ENCODE data around the gene RWDD4. TPM values are rescaled to one million over a fixed set of nuclear protein-coding genes. Genes with fewer than 3 reads are reported as not detected.

The RWDD4 gene
- total RNA-seq (10 to 100 TPM; 12.9 to 18.9 TPM), polyA plus RNA-seq (10 to 100 TPM; 18.6 to 19.1 (median 19.0) TPM), total RNA-seq (8.4 to 31.0 (median 17.1) reads per million in 6 experiments)

DNA sequence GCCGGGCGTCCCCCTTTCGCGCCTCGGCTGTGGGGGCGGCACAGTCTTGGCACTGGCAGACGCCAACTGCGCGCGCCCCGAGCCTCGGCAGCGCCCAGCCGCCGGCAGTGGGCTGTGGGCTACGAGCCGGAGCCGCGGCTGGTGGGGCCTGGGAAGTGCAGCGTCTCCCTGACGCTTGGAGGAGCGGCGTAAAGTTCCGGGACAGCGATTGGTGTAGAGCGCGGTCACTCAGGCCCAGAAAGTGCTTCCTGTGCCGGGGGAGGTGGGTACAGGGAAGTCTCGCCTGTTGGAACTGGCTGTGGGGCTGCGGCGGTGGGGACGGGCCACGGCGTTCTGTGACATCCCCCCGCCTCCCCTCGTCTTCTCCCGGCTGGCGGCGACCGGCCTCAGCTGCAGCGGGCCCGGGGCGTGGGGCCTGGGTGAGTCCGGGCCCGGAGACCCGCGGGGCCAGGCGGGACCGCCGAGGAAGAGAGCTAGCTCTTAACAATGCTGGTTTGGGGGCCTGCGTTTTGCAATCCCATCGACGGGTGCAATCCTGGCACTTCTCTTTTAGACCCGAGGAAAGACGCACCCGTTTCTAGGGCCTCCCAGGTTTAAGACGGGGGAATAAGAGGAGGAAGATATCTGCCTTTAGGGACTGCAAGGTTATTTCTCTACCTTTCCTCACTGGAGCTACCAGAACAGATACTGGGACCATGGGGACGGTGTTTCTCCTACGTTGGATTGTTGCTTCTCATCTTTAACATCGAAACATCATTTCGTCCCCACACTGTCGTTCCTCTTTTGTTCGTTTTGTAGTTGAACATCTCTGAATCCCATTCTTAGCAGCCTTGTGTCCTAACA is at the start of gene RWDD4, which contains the start of gene TRAPPC11:
TSS of gene RWDD4 (minus strand) at position 157 of the 843 bp plus-strand sequence. CDS start 233 bp downstream, outside the sequence.
TSS of gene TRAPPC11 (plus strand) at position 265 of the 843 bp plus-strand sequence. CDS start 4,575 bp downstream, outside the sequence.
- H3K36me3 Mint-ChIP-seq, result peaks cover 0 to 9% (median 4%) of the 10 kb centered on the region in 3 donors
- H3K4me1 Mint-ChIP-seq, result peaks cover 25 to 54% (median 47%) of the 10 kb centered on the region in 4 donors
- peak within 1 kb of the TSS; percentile 91 to 99 (median 96) for H3K27ac Mint-ChIP-seq
- DNase-seq (peak; percentile 89 to 99 (median 96)), ATAC-seq (peak; percentile 97)
- POLR2A ChIA-PET, result interaction anchor here (1.0 to 1.6 kb wide), 7 partner anchors 10 to 741 kb away, joined by 3 to 9 read pairs (median 6); partner anchors contain the start of gene CDKN2AIP
- no peaks in the 10 kb centered on the region for H3K9me3 Mint-ChIP-seq
- no peaks in the 10 kb centered on the region for H3K27me3 Mint-ChIP-seq
- H3K4me3 Mint-ChIP-seq, result peak within 1 kb of the TSS; percentile 89 to 97 (median 92)

- H3K4me3 Mint-ChIP-seq, result no peak overlapping the region
- POLR2A ChIA-PET, result interaction anchor here (0.7 kb wide), 1 partner anchor 11 kb away, joined by 4 read pairs; no protein-coding TSS in a partner anchor
- no peaks in the 10 kb centered on the region for H3K9me3 Mint-ChIP-seq
These were observed 43.5 kb upstream of the RWDD4 start for GRCh38 chr4:183702492-183702891.

GRCh38 chr4:183700407-183700806 is 41.4 kb upstream of the RWDD4 start:
- no peak overlapping the region for H3K27ac Mint-ChIP-seq
- POLR2A ChIA-PET, result no interaction called here

More at GRCh38 chr4:183702492-183702891, 43.5 kb upstream of the RWDD4 start:
- peaks cover 0 to 9% (median 0%) of the 10 kb centered on the region in 4 donors for H3K4me1 Mint-ChIP-seq
- peak overlapping the region in 2 of 10 donors; percentile 18 to 43 for H3K27ac Mint-ChIP-seq
- H3K27me3 Mint-ChIP-seq, result no peaks in the 10 kb centered on the region
- ATAC-seq, result no peak
- no peak for DNase-seq
- peaks cover 13 to 91% (median 46%) of the 10 kb centered on the region in 3 donors for H3K36me3 Mint-ChIP-seq

GRCh38 chr4:183698909-183699308 is 39.9 kb upstream of the RWDD4 start:
- no peak overlapping the region for H3K4me3 Mint-ChIP-seq
- no peak for ATAC-seq
- H3K27ac Mint-ChIP-seq, result peak overlapping the region in 1 of 10 donors; percentile 23
- peaks cover 13 to 93% (median 51%) of the 10 kb centered on the region in 3 donors for H3K36me3 Mint-ChIP-seq
- no peaks in the 10 kb centered on the region for H3K27me3 Mint-ChIP-seq
- H3K9me3 Mint-ChIP-seq, result no peaks in the 10 kb centered on the region
- peaks cover 0 to 7% (median under 1%) of the 10 kb centered on the region in 4 donors for H3K4me1 Mint-ChIP-seq
- no peak for DNase-seq
- POLR2A ChIA-PET, result no interaction called here

More at GRCh38 chr4:183700407-183700806, 41.4 kb upstream of the RWDD4 start:
- ATAC-seq, result no peak
- no peak for DNase-seq
- Mint-ChIP-seq H3K4me1 (peaks cover 0 to 7% (median under 1%) of the 10 kb centered on the region in 4 donors), H3K36me3 (peaks cover 13 to 94% (median 53%) of the 10 kb centered on the region in 3 donors), H3K27me3 (no peaks in the 10 kb centered on the region), H3K9me3 (no peaks in the 10 kb centered on the region), H3K4me3 (no peak overlapping the region)

GRCh38 chr4:183691897-183692296 is 32.9 kb upstream of the RWDD4 start:
- Mint-ChIP-seq H3K9me3 (no peaks in the 10 kb centered on the region), H3K4me3 (no peak overlapping the region), H3K27ac (no peak overlapping the region), H3K27me3 (no peaks in the 10 kb centered on the region), H3K4me1 (peaks cover 0 to 11% (median 6%) of the 10 kb centered on the region in 4 donors), H3K36me3 (peaks cover 20 to 83% (median 24%) of the 10 kb centered on the region in 3 donors)
- DNase-seq (no peak), ATAC-seq (no peak)
- POLR2A ChIA-PET, result interaction anchor here (0.7 kb wide), 1 partner anchor 1451 kb away, joined by 3 read pairs; the partner anchor contains the start of gene SLC25A4

- POLR2A ChIA-PET, result interaction anchor here (0.6 kb wide), 1 partner anchor 11 kb away, joined by 4 read pairs; no protein-coding TSS in a partner anchor
- Mint-ChIP-seq H3K4me3 (no peak overlapping the region), H3K27ac (peak overlapping the region in 2 of 10 donors; percentile 4 to 56), H3K27me3 (no peaks in the 10 kb centered on the region), H3K9me3 (no peaks in the 10 kb centered on the region), H3K36me3 (peaks cover 20 to 83% (median 26%) of the 10 kb centered on the region in 3 donors), H3K4me1 (peaks cover 0 to 11% (median 5%) of the 10 kb centered on the region in 4 donors)
- ATAC-seq (no peak), DNase-seq (no peak)
These were observed 32.0 kb upstream of the RWDD4 start for GRCh38 chr4:183691006-183691405.

- peaks cover 0 to 11% (median 5%) of the 10 kb centered on the region in 4 donors for H3K4me1 Mint-ChIP-seq
- POLR2A ChIA-PET, result no interaction called here
- no peaks in the 10 kb centered on the region for H3K27me3 Mint-ChIP-seq
- H3K36me3 Mint-ChIP-seq, result peaks cover 15 to 85% (median 24%) of the 10 kb centered on the region in 3 donors
- no peaks in the 10 kb centered on the region for H3K9me3 Mint-ChIP-seq
- DNase-seq (no peak), ATAC-seq (no peak)
- H3K4me3 Mint-ChIP-seq, result no peak overlapping the region
- H3K27ac Mint-ChIP-seq, result peak overlapping the region in 2 of 10 donors; percentile 11 to 34
These were observed 29.2 kb upstream of the RWDD4 start for GRCh38 chr4:183688216-183688615.

GRCh38 chr4:183686461-183686860 is 27.5 kb upstream of the RWDD4 start:
- Mint-ChIP-seq H3K36me3 (peaks cover 10 to 83% (median 19%) of the 10 kb centered on the region in 3 donors), H3K27me3 (no peaks in the 10 kb centered on the region), H3K4me1 (peaks cover 0 to 11% (median 4%) of the 10 kb centered on the region in 4 donors), H3K9me3 (no peaks in the 10 kb centered on the region), H3K27ac (no peak overlapping the region), H3K4me3 (no peak overlapping the region)
- POLR2A ChIA-PET, result no interaction called here
- ATAC-seq (no peak), DNase-seq (no peak)

DNA sequence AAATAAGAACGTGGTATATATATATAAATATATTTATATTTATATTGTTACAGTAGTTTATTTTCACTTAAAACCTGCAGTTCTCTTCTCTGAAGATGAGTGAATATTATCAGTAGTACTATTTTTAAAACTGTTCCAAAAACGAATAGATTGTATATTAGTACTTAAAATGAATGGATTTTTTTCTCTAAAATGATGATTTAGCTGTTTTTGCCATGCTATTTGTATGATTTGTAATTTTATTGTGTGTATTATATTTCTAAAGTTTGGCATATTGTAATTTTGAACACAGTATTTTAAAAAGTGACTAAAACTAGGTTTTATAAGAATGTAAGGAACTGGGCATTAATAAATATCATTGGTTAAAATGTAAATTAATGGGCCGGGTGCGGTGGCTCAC is 22.1 kb upstream of the RWDD4 start:
- no peak overlapping the region for H3K27ac Mint-ChIP-seq
- DNase-seq, result no peak
- no peak overlapping the region for H3K4me3 Mint-ChIP-seq
- POLR2A ChIA-PET, result no interaction called here
- H3K36me3 Mint-ChIP-seq, result peaks cover 0 to 87% (median 25%) of the 10 kb centered on the region in 3 donors
- peaks cover 0 to 2% (median 0%) of the 10 kb centered on the region in 4 donors for H3K4me1 Mint-ChIP-seq
- no peak for ATAC-seq
- H3K9me3 Mint-ChIP-seq, result no peaks in the 10 kb centered on the region
- H3K27me3 Mint-ChIP-seq, result no peaks in the 10 kb centered on the region

GRCh38 chr4:183675625-183676024 is 16.6 kb upstream of the RWDD4 start:
- no peak for DNase-seq
- Mint-ChIP-seq H3K4me1 (peaks cover 2 to 10% (median 3%) of the 10 kb centered on the region in 4 donors), H3K27ac (no peak overlapping the region), H3K9me3 (no peaks in the 10 kb centered on the region), H3K27me3 (no peaks in the 10 kb centered on the region), H3K4me3 (no peak overlapping the region), H3K36me3 (peaks cover 0 to 82% (median 20%) of the 10 kb centered on the region in 3 donors)
- ATAC-seq, result no peak
- POLR2A ChIA-PET, result no interaction called here

DNA sequence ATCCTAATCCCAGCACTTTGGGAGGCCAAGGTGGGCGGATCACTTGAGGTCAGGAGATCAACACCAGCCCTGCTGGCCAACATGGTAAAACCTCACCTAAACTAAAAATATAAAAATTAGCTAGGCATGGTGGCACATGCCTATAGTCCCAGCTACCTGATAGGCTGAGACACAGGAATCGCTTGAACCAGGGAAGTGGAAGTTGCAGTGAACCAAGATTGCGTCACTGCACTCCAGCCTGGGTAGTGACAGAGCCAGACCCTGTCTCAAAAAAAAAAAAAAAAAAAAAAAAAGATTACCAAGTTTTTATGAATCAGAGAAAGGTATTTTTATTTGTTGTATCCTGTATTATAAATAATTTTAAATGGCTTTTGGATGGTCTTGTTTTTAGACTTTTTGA is 15.2 kb upstream of the RWDD4 start:
- Mint-ChIP-seq H3K27me3 (no peaks in the 10 kb centered on the region), H3K36me3 (peaks cover 0 to 83% (median 26%) of the 10 kb centered on the region in 3 donors), H3K27ac (no peak overlapping the region), H3K4me3 (no peak overlapping the region), H3K4me1 (peaks cover 2 to 10% (median 4%) of the 10 kb centered on the region in 4 donors), H3K9me3 (no peaks in the 10 kb centered on the region)
- DNase-seq (no peak), ATAC-seq (no peak)
- POLR2A ChIA-PET, result no interaction called here

- no peaks in the 10 kb centered on the region for H3K9me3 Mint-ChIP-seq
- no peaks in the 10 kb centered on the region for H3K27me3 Mint-ChIP-seq
- ATAC-seq, result no peak
- no peak for DNase-seq
- peaks cover 0 to 81% (median 27%) of the 10 kb centered on the region in 3 donors for H3K36me3 Mint-ChIP-seq
- H3K4me3 Mint-ChIP-seq, result no peak overlapping the region
- no peak overlapping the region for H3K27ac Mint-ChIP-seq
- peaks cover 3 to 10% (median 5%) of the 10 kb centered on the region in 4 donors for H3K4me1 Mint-ChIP-seq
- POLR2A ChIA-PET, result no interaction called here
These were observed 12.1 kb upstream of the RWDD4 start for GRCh38 chr4:183670960-183671555.
